ENCODE results near the gene FAM20B. TPM values are rescaled to one million over a fixed set of nuclear protein-coding genes. Genes with fewer than 3 reads are reported as not detected.
"Not testable (repeated sequence)": the region's sequence is repeated elsewhere in the genome, so short reads cannot be mapped to it uniquely, and the experiment has no call there.

FAM20B gene
- total and polyA plus RNA-seq, 2 of the 8 experiments (the other 6 are each of a cell fraction or from before 2014, with no cell fraction given) = 8.3 to 36.6 TPM

GRCh38 chr1:179039502-179040174 is 13.9 kb downstream of the FAM20B start:
- H3K4me1 ChIP-seq (replicated peaks in 1 of 4; ENCODE audit: control insufficient read depth in 3 of 4, insufficient read depth in 4 of 4, low read length in 3 of 4); H3K14ac ChIP-seq (ENCODE audit: insufficient read length); H3K4ac ChIP-seq (replicated peaks; ENCODE audit: insufficient read length, low read depth, low read length); H3K23me2 ChIP-seq (ENCODE audit: low read depth, low read length); H3K27ac ChIP-seq (ENCODE audit: low read depth, low read length); H2AK5ac ChIP-seq (ENCODE audit: low read depth, low read length); H2BK20ac ChIP-seq (ENCODE audit: low read length); H3K27me3 ChIP-seq (replicated peaks in 1 of 4; ENCODE audit: control insufficient read depth in 3 of 4, extremely low read depth in 1 of 4, insufficient read depth in 3 of 4, low read length in 3 of 4); H3K18ac ChIP-seq (ENCODE audit: extremely low read depth, low read length); POLR2A ChIA-PET (ENCODE audit: partially characterized antibody); H3K56ac ChIP-seq (replicated peaks; ENCODE audit: insufficient read length, low read depth, low read length); H3K23ac ChIP-seq (ENCODE audit: insufficient read length); DNase-seq (ENCODE audit: low read depth in 1 of 2, low spot score in 2 of 2); H3K4me3 ChIP-seq (ENCODE audit: extremely low read depth in 1 of 4, insufficient read depth in 2 of 4, low read depth in 3 of 4, low read length in 4 of 4); H4K20me1 ChIP-seq (replicated peaks in 1 of 2; ENCODE audit: control insufficient read depth in 1 of 2, insufficient read depth in 2 of 2, low read length in 2 of 2); H3K79me1 ChIP-seq (ENCODE audit: low read depth, low read length); H4K5ac ChIP-seq (ENCODE audit: insufficient read length, low read depth, low read length); H4K91ac ChIP-seq (replicated peaks; ENCODE audit: insufficient read length, low read length); H3K9ac ChIP-seq (replicated peaks in 1 of 4; ENCODE audit: extremely low read depth in 1 of 4, low read depth in 3 of 4, low read length in 3 of 4); H2BK120ac ChIP-seq (replicated peaks; ENCODE audit: low read depth, low read length); H2BK15ac ChIP-seq (ENCODE audit: low read length); H3K4me2 ChIP-seq (ENCODE audit: insufficient read depth in 1 of 2, low read depth in 2 of 2, low read length in 2 of 2); H3K36me3 ChIP-seq (ENCODE audit: control insufficient read depth in 2 of 4, insufficient read depth in 4 of 4, low read length in 3 of 4); H2BK5ac ChIP-seq (ENCODE audit: low read depth, low read length); H2AFZ ChIP-seq (ENCODE audit: low read length); H4K8ac ChIP-seq (ENCODE audit: extremely low read depth, insufficient read depth, low read length); H2BK12ac ChIP-seq (ENCODE audit: low read depth, low read length); FAIRE-seq: not testable (repeated sequence)
- CTCF ChIA-PET (ENCODE audit: partially characterized antibody) = interaction anchor here (0.5 kb wide), 1 partner anchor 531 kb away, joined by 4 read pairs; no protein-coding TSS in a partner anchor
- peaks cover 2 to 20% of the 10 kb centered on the region in 2 experiments; a peak in 1 of 4 replicates for H3K9me3 ChIP-seq (ENCODE audit: insufficient read depth in 2 of 2, low read depth in 1 of 2, low read length in 1 of 2)
- peaks cover 0 to 54% of the 10 kb centered on the region in 2 experiments; a peak in 3 of 4 replicates for H3K79me2 ChIP-seq (ENCODE audit: control insufficient read depth in 1 of 2, insufficient read depth in 2 of 2, low read length in 2 of 2)
- WGBS, 2 experiments (ENCODE audit: extremely low coverage in 1 of 2, insufficient coverage in 1 of 2, insufficient read length in 1 of 2, insufficient replicate concordance in 2 of 2, low coverage in 1 of 2, low lambda C conversion rate in 2 of 2, missing lambda C conversion rate in 1 of 2) = 93% methylated on average over 5 of the region's 9 CpGs; no CpG with 5 or more reads in 1 of the 2 experiments

GRCh38 chr1:179040175-179040551 is 14.5 kb downstream of the FAM20B start:
- H3K79me2 ChIP-seq (ENCODE audit: control insufficient read depth in 1 of 2, insufficient read depth in 2 of 2, low read length in 2 of 2) = peaks cover 0 to 50% of the 10 kb centered on the region in 2 experiments; a peak in 3 of 4 replicates
- H2AFZ ChIP-seq (ENCODE audit: low read length); H3K14ac ChIP-seq (ENCODE audit: insufficient read length); H4K8ac ChIP-seq (ENCODE audit: extremely low read depth, insufficient read depth, low read length); H3K79me1 ChIP-seq (ENCODE audit: low read depth, low read length); H2AK5ac ChIP-seq (ENCODE audit: low read depth, low read length); H2BK5ac ChIP-seq (ENCODE audit: low read depth, low read length); H3K4me3 ChIP-seq (ENCODE audit: extremely low read depth in 1 of 4, insufficient read depth in 2 of 4, low read depth in 3 of 4, low read length in 4 of 4); H3K36me3 ChIP-seq (ENCODE audit: control insufficient read depth in 2 of 4, insufficient read depth in 4 of 4, low read length in 3 of 4); H2BK12ac ChIP-seq (ENCODE audit: low read depth, low read length); H3K4me2 ChIP-seq (ENCODE audit: insufficient read depth in 1 of 2, low read depth in 2 of 2, low read length in 2 of 2); H3K9ac ChIP-seq (replicated peaks in 1 of 4; ENCODE audit: extremely low read depth in 1 of 4, low read depth in 3 of 4, low read length in 3 of 4); CTCF ChIA-PET (ENCODE audit: partially characterized antibody); H3K56ac ChIP-seq (replicated peaks; ENCODE audit: insufficient read length, low read depth, low read length); H4K20me1 ChIP-seq (replicated peaks in 1 of 2; ENCODE audit: control insufficient read depth in 1 of 2, insufficient read depth in 2 of 2, low read length in 2 of 2); H3K18ac ChIP-seq (ENCODE audit: extremely low read depth, low read length); H2BK15ac ChIP-seq (ENCODE audit: low read length); H2BK20ac ChIP-seq (ENCODE audit: low read length); H3K4me1 ChIP-seq (replicated peaks in 1 of 4; ENCODE audit: control insufficient read depth in 3 of 4, insufficient read depth in 4 of 4, low read length in 3 of 4); H3K27me3 ChIP-seq (replicated peaks in 1 of 4; ENCODE audit: control insufficient read depth in 3 of 4, extremely low read depth in 1 of 4, insufficient read depth in 3 of 4, low read length in 3 of 4); DNase-seq (ENCODE audit: low read depth in 1 of 2, low spot score in 2 of 2); H4K91ac ChIP-seq (replicated peaks; ENCODE audit: insufficient read length, low read length); FAIRE-seq; H4K5ac ChIP-seq (ENCODE audit: insufficient read length, low read depth, low read length); H3K4ac ChIP-seq (replicated peaks; ENCODE audit: insufficient read length, low read depth, low read length); H3K27ac ChIP-seq (ENCODE audit: low read depth, low read length); H3K23me2 ChIP-seq (ENCODE audit: low read depth, low read length); POLR2A ChIA-PET (ENCODE audit: partially characterized antibody); H3K23ac ChIP-seq (ENCODE audit: insufficient read length); H2BK120ac ChIP-seq (replicated peaks; ENCODE audit: low read depth, low read length): not testable (repeated sequence)
- peaks cover 2 to 20% of the 10 kb centered on the region in 2 experiments; a peak in 1 of 4 replicates for H3K9me3 ChIP-seq (ENCODE audit: insufficient read depth in 2 of 2, low read depth in 1 of 2, low read length in 1 of 2)
- WGBS, 2 experiments (ENCODE audit: extremely low coverage in 1 of 2, insufficient coverage in 1 of 2, insufficient read length in 1 of 2, insufficient replicate concordance in 2 of 2, low coverage in 1 of 2, low lambda C conversion rate in 2 of 2, missing lambda C conversion rate in 1 of 2) = no CpG with 5 or more reads among the region's 27 CpGs
